Measurements from ENCODE around the gene CCL20. TPM values are rescaled to one million over a fixed set of nuclear protein-coding genes. Genes with fewer than 3 reads are reported as not detected.

The CCL20 gene
- total and polyA plus RNA-seq, 2 of the 8 experiments (the other 6 are each of a cell fraction or from before 2014, with no cell fraction given) = not detected

- TF ChIP-seq KDM4A (IDR thresholded peaks at IDR 0.05; ENCODE audit: low read depth, low read length, severe bottlenecking) (no peak), SIX5 (IDR thresholded peaks at IDR 0.05; ENCODE audit: low read depth, low read length) (no peak)
These were observed 1.6 kb upstream of the CCL20 start (continued) for GRCh38 chr2:227812001-227812400.

Data from H1 (cell line).